IMR-90 (cell line): ENCODE data around the gene NR4A1. TPM values are rescaled to one million over a fixed set of nuclear protein-coding genes. Genes with fewer than 3 reads are reported as not detected.

ENCODE experiments used
- ATAC-seq: fragments of 200-7000 bp; cut with Tn5 transposase; 2 replicates; pipeline ENCODE4 v1.9.1; 2020; ENCODE audit warnings: low read depth, mild to moderate bottlenecking, moderate library complexity
- BruUV-seq: library from RNA; stranded (reverse); fragments of 400-500 nt; replicated peaks from 2 replicates; lab custom pipeline; 2021; lab: Mats Ljungman, UMichigan
- CTCF ChIA-PET: fragments of 300-600 bp; formaldehyde crosslinking; extraction: SDS; loops from one replicate; lab custom pipeline; 2021; ENCODE audit warnings: antibody characterized with exemption; lab: Yijun Ruan, JAX
- POLR2A ChIA-PET: fragments of 300-600 bp; sonication (Branson Sonifier 250); formaldehyde crosslinking; loops from one replicate; lab custom pipeline; 2022; ENCODE audit warnings: antibody characterized with exemption; ENCODE audit not compliant: unreplicated experiment; lab: Charles Lee
- DNase-seq: peaks from one replicate; pipeline ENCODE4 v3.0.0; 2013
- H2AFZ ChIP-seq: replicated peaks from 2 replicates; pipeline ENCODE3; 2013; ENCODE audit warnings: low read length, mild to moderate bottlenecking; ENCODE audit not compliant: poor library complexity
- H2AK5ac ChIP-seq: 2 replicates; pipeline ENCODE4 v1.6.1; 2013; ENCODE audit warnings: low read depth, low read length, inconsistent platforms
- H2AK9ac ChIP-seq: replicated peaks from 2 replicates; pipeline ENCODE3; 2013; ENCODE audit warnings: mild to moderate bottlenecking, low read depth, low read length, moderate library complexity; ENCODE audit not compliant: poor library complexity
- H2BK120ac ChIP-seq: 2 replicates; pipeline ENCODE4 v1.6.1; 2013; ENCODE audit warnings: low read depth, low read length, inconsistent platforms
- H2BK15ac ChIP-seq: 3 replicates; pipeline ENCODE4 v1.6.1; 2013; ENCODE audit warnings: low read depth, low read length, inconsistent platforms
- H2BK20ac ChIP-seq: 2 replicates; pipeline ENCODE4 v1.6.1; 2013; ENCODE audit warnings: low read depth, mild to moderate bottlenecking, inconsistent platforms, low read length, moderate library complexity
- H2BK5ac ChIP-seq: 2 replicates; pipeline ENCODE4 v1.6.1; 2013; ENCODE audit warnings: mild to moderate bottlenecking, low read depth, low read length, inconsistent platforms; ENCODE audit not compliant: poor library complexity, severe bottlenecking
- H3K14ac ChIP-seq: replicated peaks from 2 replicates; pipeline ENCODE4 v1.6.1; 2013; ENCODE audit warnings: low read depth, low read length, inconsistent platforms
- H3K18ac ChIP-seq: 2 replicates; pipeline ENCODE4 v1.6.1; 2013; ENCODE audit warnings: low read depth, low read length, control low read depth
- H3K23ac ChIP-seq: 2 replicates; pipeline ENCODE4 v1.6.1; 2013; ENCODE audit warnings: low read depth, low read length, inconsistent platforms
- H3K27ac ChIP-seq: 2 replicates; pipeline ENCODE4 v1.5.1; 2013; ENCODE audit warnings: mild to moderate bottlenecking, control low read depth, low read length; ENCODE audit not compliant: insufficient read depth
- H3K27me3 ChIP-seq: 2 replicates; pipeline ENCODE4 v1.6.1; 2013; ENCODE audit warnings: low read length; ENCODE audit not compliant: control insufficient read depth, insufficient read depth
- H3K36me3 ChIP-seq: 2 replicates; pipeline ENCODE4 v1.6.1; 2013; ENCODE audit warnings: low read length, mixed read lengths; ENCODE audit not compliant: control insufficient read depth, insufficient read depth
- H3K4ac ChIP-seq: 2 replicates; pipeline ENCODE4 v1.6.1; 2013; ENCODE audit warnings: low read depth, low read length, inconsistent platforms
- H3K4me1 ChIP-seq: 2 replicates; pipeline ENCODE4 v1.6.1; 2013; ENCODE audit warnings: low read length, mixed read lengths; ENCODE audit not compliant: control insufficient read depth, insufficient read depth
- H3K4me2 ChIP-seq: 2 replicates; pipeline ENCODE4 v1.6.1; 2013; ENCODE audit warnings: low read depth, mild to moderate bottlenecking, control low read depth, low read length, moderate library complexity
- H3K4me3 ChIP-seq: 2 replicates; pipeline ENCODE4 v1.5.1; 2013; ENCODE audit warnings: low read depth, mild to moderate bottlenecking, control low read depth, low read length, moderate library complexity; ENCODE audit not compliant: insufficient read depth
- H3K56ac ChIP-seq: 2 replicates; pipeline ENCODE4 v1.6.1; 2013; ENCODE audit warnings: low read length, inconsistent platforms; ENCODE audit not compliant: insufficient read depth; ENCODE audit errors: extremely low read depth
- H3K79me1 ChIP-seq, 2 experiments: 2 replicates each; pipeline ENCODE4 v1.6.1; 2013; ENCODE audit warnings: low read length in 2 of 2, inconsistent platforms in 1 of 2, low read depth in 1 of 2
- H3K9ac ChIP-seq: 2 replicates; pipeline ENCODE4 v1.6.1; 2013; ENCODE audit warnings: low read depth, low read length, control low read depth
- H3K9me1 ChIP-seq: 2 replicates; pipeline ENCODE4 v1.6.1; 2013; ENCODE audit warnings: low read length, inconsistent platforms; ENCODE audit not compliant: insufficient read depth
- H3K9me3 ChIP-seq: 2 replicates; pipeline ENCODE4 v1.6.1; 2013; ENCODE audit warnings: low read length; ENCODE audit not compliant: control insufficient read depth, insufficient read depth
- H4K20me1 ChIP-seq: 2 replicates; pipeline ENCODE4 v1.6.1; 2013; ENCODE audit warnings: low read length, inconsistent platforms; ENCODE audit not compliant: insufficient read depth
- H4K5ac ChIP-seq: 2 replicates; pipeline ENCODE4 v1.6.1; 2013; ENCODE audit warnings: mild to moderate bottlenecking, low read depth, low read length, control low read depth
- H4K8ac ChIP-seq, 2 experiments: 2 replicates each; pipeline ENCODE4 v1.6.1; 2013; ENCODE audit warnings: low read depth in 2 of 2, low read length in 2 of 2, control low read depth in 1 of 2, inconsistent platforms in 1 of 2
- H4K91ac ChIP-seq: 2 replicates; pipeline ENCODE4 v1.6.1; 2013; ENCODE audit warnings: low read depth, low read length, inconsistent platforms; ENCODE audit not compliant: insufficient read depth
- BHLHE40 ChIP-seq: fragments of 150-350 bp; IDR thresholded peaks from 2 replicates; pipeline ENCODE4 v1.6.1; 2016; ENCODE audit warnings: mild to moderate bottlenecking, low read depth, low read length
- CEBPB ChIP-seq: IDR thresholded peaks from 2 replicates; pipeline ENCODE4 v1.6.1; 2012; ENCODE audit warnings: low read depth, low read length, improper control_type of control experiment
- CTCF ChIP-seq: conservative IDR thresholded peaks from 2 replicates; pipeline ENCODE4 v1.5.1; 2012; ENCODE audit warnings: mild to moderate bottlenecking, low read depth, low read length, improper control_type of control experiment
- ELK1 ChIP-seq: fragments of 150-350 bp; IDR thresholded peaks from 2 replicates; pipeline ENCODE4 v1.6.1; 2016; ENCODE audit warnings: low read depth, mild to moderate bottlenecking, low read length, moderate library complexity, borderline replicate concordance
- MXI1 ChIP-seq: IDR thresholded peaks from 2 replicates; pipeline ENCODE4 v1.6.1; 2012; ENCODE audit warnings: low read depth, mild to moderate bottlenecking, low read length, moderate library complexity, borderline replicate concordance
- NFE2L2 ChIP-seq: fragments of 150-350 bp; IDR thresholded peaks from 2 replicates; pipeline ENCODE4 v1.6.1; 2016; ENCODE audit warnings: low read depth, mild to moderate bottlenecking, low read length
- POLR2A ChIP-seq: IDR thresholded peaks from 2 replicates; pipeline ENCODE4 v1.6.1; 2012; ENCODE audit warnings: mild to moderate bottlenecking, low read depth, low read length
- RCOR1 ChIP-seq: IDR thresholded peaks from 2 replicates; pipeline ENCODE4 v1.6.1; 2012; ENCODE audit warnings: mild to moderate bottlenecking, low read length, improper control_type of control experiment; ENCODE audit not compliant: insufficient replicate concordance
- RFX5 ChIP-seq: IDR thresholded peaks from 2 replicates; pipeline ENCODE4 v1.8.0; 2012; ENCODE audit warnings: low read depth, mild to moderate bottlenecking, low read length, moderate library complexity
- SMC3 ChIP-seq: fragments of 150-350 bp; IDR thresholded peaks from 2 replicates; pipeline ENCODE4 v1.6.1; 2016; ENCODE audit warnings: low read depth, mild to moderate bottlenecking, antibody characterized with exemption, low read length, moderate library complexity
- USF2 ChIP-seq: fragments of 150-350 bp; IDR thresholded peaks from 2 replicates; pipeline ENCODE4 v1.6.1; 2017; ENCODE audit warnings: mild to moderate bottlenecking, antibody characterized with exemption, low read length, low read depth
- WGBS, 2 experiments: methylation state at CpG; one replicate each; pipeline versions ENCODE4 v1.1.5 to v1.1.7; 2013; ENCODE audit warnings: missing lambda C conversion rate in 2 of 2; ENCODE audit not compliant: insufficient read length in 1 of 2; ENCODE audit errors: extremely low coverage in 2 of 2; 5-methylcytosine and 5-hydroxymethylcytosine counted together
- dilution Hi-C: fragments of 300-500 bp; cut with HindIII; formaldehyde crosslinking; loops from one replicate; pipeline ENCODE4 v1.14.3; 2018; ENCODE audit warnings: low sequenced_read_pairs; ENCODE audit not compliant: unreplicated experiment
- in situ Hi-C: fragments of 300-500 bp; cut with MboI; formaldehyde crosslinking; loops from 3 replicates; pipeline ENCODE4 v1.14.3; 2019; ENCODE audit warnings: low sequenced_read_pairs, inconsistent platforms, mixed read lengths
- intact Hi-C: fragments of 100-400 bp; cut with micrococcal nuclease; formaldehyde crosslinking; loops from 2 replicates; pipeline ENCODE4 v1.10.0; 2022
- polyA plus RNA-seq, 3 experiments: library from polyadenylated mRNA; depleted of rRNA; stranded (reverse); fragments of >200 nt; gene quantifications; 2 replicates each; pipeline ENCODE4 v1.2.3, GENCODE V29; 2012; ENCODE audit warnings: low replicate concordance in 1 of 3
- total RNA-seq: library from RNA; depleted of rRNA; stranded (reverse); fragments of >200 nt; gene quantifications from 2 replicates; pipeline ENCODE4 v1.2.3, GENCODE V29; 2012

The NR4A1 gene
- total and polyA plus RNA-seq, 2 of the 4 experiments (the other 2 are of a cell fraction): 6.6 to 34.1 TPM

GRCh38 chr12:52063082-52063924 lies 12.1 kb downstream of the NR4A1 start:
- no peaks in the 10 kb centered on the region for H3K27me3 ChIP-seq
- H3K79me1 ChIP-seq: no peaks in the 10 kb centered on the region
- peaks cover 15% of the 10 kb centered on the region for H3K9me1 ChIP-seq
- no peak overlapping the region for H3K4me3 ChIP-seq
- H3K23ac ChIP-seq: peak overlapping the region; percentile 77; the same call in 1 of the 2 replicates
- H4K20me1 ChIP-seq: no peaks in the 10 kb centered on the region
- WGBS, 2 experiments: 75% methylated on average over 15 of the region's 20 CpGs; no CpG with 5 or more reads in 1 of the 2 experiments
- H2AK9ac ChIP-seq: peak overlapping the region; percentile 60
- peak overlapping the region; percentile 76 for H2AFZ ChIP-seq
- H2BK5ac ChIP-seq: peak overlapping the region; percentile 86
- H2AK5ac ChIP-seq: peak overlapping the region; percentile 93
- POLR2A ChIA-PET: no interaction called here
- H3K14ac ChIP-seq: peak overlapping the region; percentile 86
- peak overlapping the region; percentile 90 to 93 for H4K8ac ChIP-seq
- H3K9ac ChIP-seq: peak overlapping the region; percentile 56
- H2BK20ac ChIP-seq: peak overlapping the region; percentile 86; the same call in 1 of the 2 replicates
- no peak for TF ChIP-seq RFX5
- no peak for TF ChIP-seq ELK1
- TF ChIP-seq RCOR1: no peak
- TF ChIP-seq MXI1: no peak
- no peak for TF ChIP-seq SMC3
- no peak for TF ChIP-seq CEBPB
- no peak for TF ChIP-seq NFE2L2
- no peak for TF ChIP-seq POLR2A
- no peak for TF ChIP-seq CTCF
- no peak for TF ChIP-seq USF2
- no peak for TF ChIP-seq BHLHE40
- peaks cover 24% of the 10 kb centered on the region for H3K4me1 ChIP-seq
- H3K9me3 ChIP-seq: no peaks in the 10 kb centered on the region
- peak overlapping the region; percentile 89 for H2BK120ac ChIP-seq
- ATAC-seq (no peak), DNase-seq (no peak)
- H3K18ac ChIP-seq: peak overlapping the region; percentile 70
- CTCF ChIA-PET: interaction anchor here (2.1 kb wide), 1 partner anchor 38 kb away, joined by 9 read pairs; no protein-coding TSS in a partner anchor
- H4K5ac ChIP-seq: peak overlapping the region; percentile 86
- H3K36me3 ChIP-seq: peaks cover 11% of the 10 kb centered on the region
- peak overlapping the region; percentile 95 for H4K91ac ChIP-seq
- no peak overlapping the region for H3K4me2 ChIP-seq
- in situ Hi-C loops: no loop called here
- intact Hi-C loops: no loop called here
- no TSS peak for BruUV-seq
- dilution Hi-C loops: no loop called here
- peak overlapping the region; percentile 79; the same call in 2 of the 3 replicates for H2BK15ac ChIP-seq
- no peak overlapping the region for H3K56ac ChIP-seq
- peak overlapping the region; percentile 86 for H3K4ac ChIP-seq
- peak overlapping the region; percentile 93 for H3K27ac ChIP-seq
